Measurements from ENCODE around the gene LYRM1. TPM values are rescaled to one million over a fixed set of nuclear protein-coding genes. Genes with fewer than 3 reads are reported as not detected.

The LYRM1 gene
- total and polyA plus RNA-seq, 2 of the 4 experiments (the other 2 are of a cell fraction), result 19.0 to 35.0 TPM

- TF ChIP-seq ELK1 (IDR thresholded peaks at IDR 0.05; ENCODE audit: borderline replicate concordance, low read depth, low read length) (no peak), MAZ (IDR thresholded peaks at IDR 0.05; ENCODE audit: borderline replicate concordance, low read depth, low read length) (no peak), CTCF (conservative IDR thresholded peaks at IDR 0.05; ENCODE audit: low read depth, low read length) (no peak), CEBPB (IDR thresholded peaks at IDR 0.05; ENCODE audit: low read depth, low read length) (no peak), MAFK (IDR thresholded peaks at IDR 0.05; ENCODE audit: low read depth, low read length) (no peak), RCOR1 (IDR thresholded peaks at IDR 0.05; ENCODE audit: insufficient replicate concordance, low read length) (no peak), NFE2L2 (IDR thresholded peaks at IDR 0.05; ENCODE audit: low read depth, low read length) (no peak), POLR2A (IDR thresholded peaks at IDR 0.05; ENCODE audit: low read depth, low read length) (no peak), BHLHE40 (IDR thresholded peaks at IDR 0.05; ENCODE audit: low read depth, low read length) (no peak), CHD1 (IDR thresholded peaks at IDR 0.05; ENCODE audit: low read depth, low read length) (no peak), SMC3 (IDR thresholded peaks at IDR 0.05; ENCODE audit: low read depth, low read length) (no peak), FOS (IDR thresholded peaks at IDR 0.05; ENCODE audit: low read depth, low read length) (no peak), MXI1 (IDR thresholded peaks at IDR 0.05; ENCODE audit: borderline replicate concordance, low read depth, low read length) (no peak)
- no peak overlapping the region for H4K91ac ChIP-seq (ENCODE audit: insufficient read depth, low read depth, low read length)
- no peaks in the 10 kb centered on the region for H3K79me1 ChIP-seq (ENCODE audit: low read depth in 1 of 2, low read length in 2 of 2)
- no peak overlapping the region for H2AK5ac ChIP-seq (ENCODE audit: low read depth, low read length)
- no peak overlapping the region for H3K4ac ChIP-seq (ENCODE audit: low read depth, low read length)
- no peak overlapping the region for H3K9ac ChIP-seq (ENCODE audit: low read depth, low read length)
- H2BK5ac ChIP-seq (ENCODE audit: low read depth, low read length, poor library complexity, severe bottlenecking), result no peak overlapping the region
- intact Hi-C loops (cut with micrococcal nuclease), result no loop called here
- in situ Hi-C loops (cut with MboI; ENCODE audit: low sequenced_read_pairs), result no loop called here
- H2AK9ac ChIP-seq (replicated peaks; ENCODE audit: low read depth, low read length, poor library complexity), result no peak overlapping the region
- H4K5ac ChIP-seq (ENCODE audit: low read depth, low read length), result no peak overlapping the region
- no peak overlapping the region for H3K4me2 ChIP-seq (ENCODE audit: low read depth, low read length)
- WGBS, 2 experiments (ENCODE audit: extremely low coverage in 2 of 2, insufficient read length in 1 of 2), result 90% methylated on average over 5 of the region's 13 CpGs; no CpG with 5 or more reads in 1 of the 2 experiments
- H3K4me3 ChIP-seq (ENCODE audit: insufficient read depth, low read depth, low read length), result no peak overlapping the region
- H3K36me3 ChIP-seq (ENCODE audit: control insufficient read depth, insufficient read depth, low read length), result no peaks in the 10 kb centered on the region
- H3K23ac ChIP-seq (ENCODE audit: low read depth, low read length), result no peak overlapping the region
- H3K27me3 ChIP-seq (ENCODE audit: control insufficient read depth, insufficient read depth, low read length), result no peaks in the 10 kb centered on the region; the same call in 1 of the 2 replicates
- peaks cover 2% of the 10 kb centered on the region; the same call in 1 of the 2 replicates for H3K4me1 ChIP-seq (ENCODE audit: control insufficient read depth, insufficient read depth, low read length)
- ChIA-PET CTCF (interaction anchor here (0.7 kb wide), 1 partner anchor 136 kb away, joined by 7 read pairs; no protein-coding TSS in a partner anchor), POLR2A (ENCODE audit: unreplicated experiment) (no interaction called here)
- no peak overlapping the region for H2BK20ac ChIP-seq (ENCODE audit: low read depth, low read length)
- H4K20me1 ChIP-seq (ENCODE audit: insufficient read depth, low read length), result no peaks in the 10 kb centered on the region
- no peak overlapping the region for H3K18ac ChIP-seq (ENCODE audit: low read depth, low read length)
- dilution Hi-C loops (cut with HindIII; ENCODE audit: low sequenced_read_pairs, unreplicated experiment), result no loop called here
- no peaks in the 10 kb centered on the region for H3K9me1 ChIP-seq (ENCODE audit: insufficient read depth, low read length)
- DNase-seq (no peak), ATAC-seq (ENCODE audit: low read depth) (no peak)
- H2BK15ac ChIP-seq (ENCODE audit: low read depth, low read length), result no peak overlapping the region
- H2AFZ ChIP-seq (replicated peaks; ENCODE audit: low read length, poor library complexity), result no peak overlapping the region
- H3K14ac ChIP-seq (replicated peaks; ENCODE audit: low read depth, low read length), result no peak overlapping the region
- BruUV-seq (replicated peaks), result no TSS peak
- H3K27ac ChIP-seq (ENCODE audit: insufficient read depth, low read length), result no peak overlapping the region
- no peaks in the 10 kb centered on the region for H3K9me3 ChIP-seq (ENCODE audit: control insufficient read depth, insufficient read depth, low read length)
- no peak overlapping the region for H4K8ac ChIP-seq (ENCODE audit: low read depth in 2 of 2, low read length in 2 of 2)
- H2BK120ac ChIP-seq (ENCODE audit: low read depth, low read length), result no peak overlapping the region
- H3K56ac ChIP-seq (ENCODE audit: extremely low read depth, insufficient read depth, low read length), result no peak overlapping the region
These were observed 51.8 kb downstream of the LYRM1 start for GRCh38 chr16:20952139-20952920.

Measured in IMR-90 (cell line).